PC-3 (cell line): ENCODE results near the gene NSFL1C.

Source experiments
- CTCF ChIP-seq: fragments of 300-600 bp; sonication (generic); conservative IDR thresholded peaks from 2 replicates; pipeline ENCODE4 v1.5.1; 2017; ENCODE audit warnings: antibody characterized with exemption, low read depth, mild to moderate bottlenecking, low read length
- EZH2 ChIP-seq: fragments of 300-600 bp; sonication (generic); IDR thresholded peaks from one replicate; pipeline ENCODE4 v1.6.1; 2017; ENCODE audit warnings: antibody characterized with exemption, mild to moderate bottlenecking, low read length; ENCODE audit not compliant: unreplicated experiment
- EZH2phosphoT487 ChIP-seq: fragments of 300-600 bp; sonication (generic); IDR thresholded peaks from 2 replicates; pipeline ENCODE4 v1.6.1; 2018; ENCODE audit warnings: mild to moderate bottlenecking, antibody characterized with exemption, low read length, borderline replicate concordance

- no peak for TF ChIP-seq CTCF
- TF ChIP-seq EZH2, result no peak
- TF ChIP-seq EZH2phosphoT487, result no peak
Measured at GRCh38 chr20:1493536-1493935, 26.9 kb upstream of the NSFL1C start.
